GM12878 (cell line): ENCODE data around the gene ROBO1.

ENCODE experiments used
- ATF3 ChIP-seq: IDR thresholded peaks from 2 replicates; pipeline ENCODE4 v1.6.1; 2011; ENCODE audit warnings: low read depth, mild to moderate bottlenecking, low read length, moderate library complexity, borderline replicate concordance; ENCODE audit errors: extremely low read depth
- CEBPZ ChIP-seq: fragments of 150-350 bp; IDR thresholded peaks from 2 replicates; pipeline ENCODE4 v1.6.1; 2016; ENCODE audit warnings: low read depth, low read length
- CTCF ChIP-seq, 3 experiments: IDR thresholded peaks in 2 of 3; conservative IDR thresholded peaks in 1 of 3; 2 replicates each; pipeline ENCODE4 v1.5.1; 2011; ENCODE audit warnings: low read depth in 3 of 3, low read length in 3 of 3, mild to moderate bottlenecking in 3 of 3, control low read depth in 2 of 3, moderate library complexity in 2 of 3, inconsistent platforms in 1 of 3, mixed read lengths in 1 of 3; ENCODE audit not compliant: control insufficient read depth in 2 of 3, insufficient read depth in 1 of 3; ENCODE audit errors: extremely low read depth in 1 of 3
- E4F1 ChIP-seq: fragments of 450-650 bp; IDR thresholded peaks from 2 replicates; pipeline ENCODE4 v1.6.1; 2018; ENCODE audit warnings: borderline replicate concordance, mild to moderate bottlenecking; ENCODE audit not compliant: partially characterized antibody
- EP300 ChIP-seq, 2 experiments: fragments of 150-350 bp in 1 of 2; IDR thresholded peaks; 2 replicates each; pipeline ENCODE4 v1.6.1; 2011 to 2012; ENCODE audit warnings: low read depth in 2 of 2, low read length in 2 of 2, borderline replicate concordance in 1 of 2, improper control_type of control experiment in 1 of 2, inconsistent platforms in 1 of 2; ENCODE audit not compliant: control insufficient read depth in 1 of 2
- EZH2 ChIP-seq: IDR thresholded peaks from 2 replicates; pipeline ENCODE4 v1.6.1; 2012; ENCODE audit warnings: low read depth, mild to moderate bottlenecking, control low read depth, inconsistent platforms, low read length, borderline replicate concordance; ENCODE audit not compliant: control insufficient read depth
- FOS ChIP-seq: IDR thresholded peaks from 3 replicates; pipeline ENCODE4 v1.6.1; 2011; ENCODE audit warnings: borderline replicate concordance; ENCODE audit not compliant: insufficient read length; ENCODE audit errors: extremely low read depth
- MXI1 ChIP-seq: fragments of 150-350 bp; IDR thresholded peaks from 2 replicates; pipeline ENCODE4 v1.6.1; 2011; ENCODE audit warnings: low read depth, mild to moderate bottlenecking, inconsistent platforms, low read length, improper control_type of control experiment
- NFYB ChIP-seq: IDR thresholded peaks from 2 replicates; pipeline ENCODE4 v1.6.1; 2011; ENCODE audit warnings: low read depth, mild to moderate bottlenecking, low read length, improper control_type of control experiment, moderate library complexity; ENCODE audit not compliant: insufficient read depth
- POLR2A ChIP-seq: IDR thresholded peaks from 2 replicates; pipeline ENCODE4 v1.6.1; 2011; ENCODE audit warnings: low read depth, mild to moderate bottlenecking, low read length
- TAF1 ChIP-seq: IDR thresholded peaks from 2 replicates; pipeline ENCODE4 v1.6.1; 2011; ENCODE audit warnings: mild to moderate bottlenecking, low read depth, low read length, borderline replicate concordance
- YY1 ChIP-seq: IDR thresholded peaks from 2 replicates; pipeline ENCODE4 v1.6.1; 2011; ENCODE audit warnings: low read depth, mild to moderate bottlenecking, low read length
- ZNF274 ChIP-seq: IDR thresholded peaks from one replicate; pipeline ENCODE4 v1.8.0; 2011; ENCODE audit not compliant: insufficient read length, insufficient read depth

- no peak for TF ChIP-seq EP300 (IDR thresholded peaks at IDR 0.05; ENCODE audit: borderline replicate concordance in 1 of 2, control insufficient read depth in 1 of 2, low read depth in 2 of 2, low read length in 2 of 2)
- TF ChIP-seq ATF3 = no peak
- no peak for TF ChIP-seq MXI1
- TF ChIP-seq CEBPZ = no peak
- no peak for TF ChIP-seq ZNF274
- no peak for TF ChIP-seq CTCF (IDR thresholded peaks at IDR 0.05 in 2 of 3, conservative IDR thresholded peaks at IDR 0.05 in 1 of 3; ENCODE audit: control insufficient read depth in 2 of 3, extremely low read depth in 1 of 3, insufficient read depth in 1 of 3, low read depth in 3 of 3, low read length in 3 of 3)
- TF ChIP-seq YY1 = no peak
- no peak for TF ChIP-seq E4F1
- TF ChIP-seq EZH2 = no peak
- no peak for TF ChIP-seq TAF1
- TF ChIP-seq POLR2A = no peak
- no peak for TF ChIP-seq NFYB
- TF ChIP-seq FOS = no peak
These were observed 512.1 kb downstream of the ROBO1 start for GRCh38 chr3:79255702-79256101.
